Aorta (tissue), 5 donors: Measurements from ENCODE around the gene GDF2. TPM values are rescaled to one million over a fixed set of nuclear protein-coding genes. Genes with fewer than 3 reads are reported as not detected.
A peak's percentile ranks its signal among the peaks of the same experiment; 100 is the strongest.

ENCODE experiments used
- ATAC-seq: fragments of 200-7000 bp; cut with Tn5 transposase; one replicate; pipeline ENCODE4 v1.9.1; 2022; ENCODE audit warnings: moderate library complexity; ENCODE audit not compliant: low FRiP score
- DNase-seq, 2 donors: peaks; one replicate each; pipeline ENCODE4 v3.0.0-alpha.2; 2020
- H3K27ac ChIP-seq, 2 donors: one replicate each; pipeline ENCODE4 v1.5.1; 2013; ENCODE audit warnings: low read length in 2 of 2, mild to moderate bottlenecking in 2 of 2, moderate library complexity in 2 of 2, control low read depth in 1 of 2, inconsistent platforms in 1 of 2, low read depth in 1 of 2
- H3K27me3 ChIP-seq, 2 donors: one replicate each; pipeline ENCODE4 v1.6.1; 2013; ENCODE audit warnings: control low read depth in 1 of 2, low read length in 1 of 2, mild to moderate bottlenecking in 1 of 2, moderate library complexity in 1 of 2; ENCODE audit not compliant: insufficient read depth in 2 of 2, control insufficient read depth in 1 of 2
- H3K36me3 ChIP-seq, 2 donors: one replicate each; pipeline ENCODE4 v1.6.1; 2013; ENCODE audit warnings: control low read depth in 1 of 2, low read length in 1 of 2, mild to moderate bottlenecking in 1 of 2; ENCODE audit not compliant: insufficient read depth in 2 of 2, control insufficient read depth in 1 of 2
- H3K4me1 ChIP-seq, 2 donors: one replicate each; pipeline ENCODE4 v1.6.1; 2013; ENCODE audit warnings: low read length in 2 of 2, control low read depth in 1 of 2, mild to moderate bottlenecking in 1 of 2, moderate library complexity in 1 of 2; ENCODE audit not compliant: insufficient read depth in 2 of 2, control insufficient read depth in 1 of 2
- H3K4me3 ChIP-seq, 2 donors: one replicate each; pipeline ENCODE4 v1.5.1; 2013; ENCODE audit warnings: low read length in 2 of 2, control low read depth in 1 of 2, mild to moderate bottlenecking in 1 of 2
- H3K9me3 ChIP-seq: one replicate; pipeline ENCODE4 v1.6.1; 2013; ENCODE audit warnings: mild to moderate bottlenecking, low read length; ENCODE audit not compliant: control insufficient read depth
- WGBS, 2 donors: extraction: QIAGEN DNeasy Blood & Tissue Kit; methylation state at CpG; one replicate each; pipeline ENCODE4 v1.1.7; 2013; 5-methylcytosine and 5-hydroxymethylcytosine counted together
- intact Hi-C, 2 donors: fragments of 100-400 bp; cut with DNase I; formaldehyde crosslinking; loops; one replicate each; pipeline versions ENCODE4 v1.14.2 to v1.15.0; 2022
- polyA plus RNA-seq, 2 donors: library from polyadenylated mRNA; stranded (reverse); fragments of 200-250 nt; gene quantifications; one replicate each; pipeline ENCODE4 v1.2.3, GENCODE V29; 2013
- total RNA-seq, 2 donors: library from RNA; stranded (reverse); fragmentation: NEBNext Ultra II Directional; extraction: Animal tissue kit (Norgen Biotek cat#: 25700); gene quantifications; one replicate each; pipeline ENCODE4 v1.2.1, GENCODE V29; 2021
- donor health status: healthy with polysubstance abuse.
- donor health status: Bipolar disorder and iron deficiency.
- donor health status: DM: no; HTN: no; CAD: no.
- donor health status: DM: no; HTN: no; CAD: no.
- donor health status: DM: yes; HTN: yes; CAD: no.

Gene GDF2
- total and polyA plus RNA-seq, 4 donors = not detected

GRCh38 chr10:47339186-47339735 lies 17.0 kb downstream of the GDF2 start:
- H3K4me3 ChIP-seq = no peak overlapping the region
- H3K9me3 ChIP-seq = no peaks in the 10 kb centered on the region
- DNase-seq (peak in 1 of 2 donors; percentile 67), ATAC-seq (no peak)
- H3K27ac ChIP-seq = no peak overlapping the region
- intact Hi-C loops = no loop called here
- no peaks in the 10 kb centered on the region for H3K4me1 ChIP-seq
- H3K36me3 ChIP-seq = no peaks in the 10 kb centered on the region
- 90 to 93% methylated on average over 8 of the region's 8 CpGs for WGBS, 2 donors
- no peaks in the 10 kb centered on the region for H3K27me3 ChIP-seq

- intact Hi-C loops = loop anchor here in 1 of 2 donors (2.0 kb wide), 1 partner anchor 315 kb away; no protein-coding TSS in a partner anchor
- peak in 1 of 2 donors; percentile 59 for DNase-seq
- no peaks in the 10 kb centered on the region for H3K36me3 ChIP-seq
- H3K27ac ChIP-seq = no peak overlapping the region
- 86 to 92% methylated on average over 15 of the region's 15 CpGs for WGBS, 2 donors
- H3K4me3 ChIP-seq = no peak overlapping the region
- no peaks in the 10 kb centered on the region for H3K4me1 ChIP-seq
- H3K27me3 ChIP-seq = no peaks in the 10 kb centered on the region
- no peaks in the 10 kb centered on the region for H3K9me3 ChIP-seq
- ATAC-seq = peak; percentile 47
These were observed 17.7 kb downstream of the GDF2 start for GRCh38 chr10:47339759-47340607.

GRCh38 chr10:47340608-47341170 lies 18.4 kb downstream of the GDF2 start:
- Histone ChIP-seq H3K9me3 (no peaks in the 10 kb centered on the region), H3K36me3 (no peaks in the 10 kb centered on the region), H3K27ac (no peak overlapping the region), H3K27me3 (no peaks in the 10 kb centered on the region), H3K4me3 (no peak overlapping the region), H3K4me1 (no peaks in the 10 kb centered on the region)
- 69 to 72% methylated on average over 5 of the region's 5 CpGs for WGBS, 2 donors
- intact Hi-C loops = loop anchor here in 1 of 2 donors (2.0 kb wide), 1 partner anchor 316 kb away; no protein-coding TSS in a partner anchor
- ATAC-seq = peak; percentile 74
- DNase-seq = peak; percentile 67 to 89

DNA sequence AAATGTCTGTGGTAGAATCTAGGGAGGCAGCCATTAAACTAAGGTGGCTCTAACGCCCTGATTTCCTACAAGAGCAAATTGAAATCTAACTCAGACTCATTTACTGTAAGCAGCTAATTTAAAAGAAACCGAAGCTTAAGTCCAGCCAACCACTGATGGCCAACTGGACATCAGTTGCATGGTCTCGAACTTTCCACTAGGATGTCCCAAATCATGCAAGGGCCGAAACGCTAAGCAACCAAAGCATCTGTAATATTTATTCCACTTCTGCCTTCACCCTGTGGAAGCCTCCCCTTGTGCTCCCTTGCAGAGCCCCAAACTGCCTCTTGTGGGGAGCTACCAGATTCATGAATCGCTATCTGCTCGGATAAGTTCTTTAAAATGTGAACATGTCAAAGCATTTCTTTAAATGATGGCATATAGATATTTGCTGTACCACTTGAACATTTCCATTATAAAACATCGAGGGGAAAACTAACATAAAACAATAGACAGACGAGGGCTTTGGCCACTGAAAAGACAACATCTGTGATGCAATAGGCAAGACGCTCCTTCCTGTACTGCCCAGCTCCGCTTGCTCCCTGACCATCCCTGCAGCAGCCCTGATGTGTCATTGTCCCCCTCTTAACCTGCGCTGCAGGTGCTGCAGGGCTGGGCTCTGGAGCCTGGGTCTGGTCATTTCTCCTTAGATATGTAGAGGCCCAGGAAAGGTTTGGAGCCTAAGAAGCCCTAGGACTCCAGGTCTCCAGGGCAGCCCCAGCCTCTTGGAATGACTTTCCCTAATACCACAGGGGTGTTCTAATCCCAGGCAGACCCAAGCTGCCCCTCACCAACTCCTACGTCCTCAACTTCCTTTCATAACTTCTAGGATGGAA lies 23.0 kb downstream of the GDF2 start:
- no peaks in the 10 kb centered on the region for H3K27me3 ChIP-seq
- WGBS, 2 donors = 90 to 91% methylated on average over 13 of the region's 13 CpGs
- H3K9me3 ChIP-seq = no peaks in the 10 kb centered on the region
- no peak overlapping the region for H3K4me3 ChIP-seq
- no peak overlapping the region for H3K27ac ChIP-seq
- intact Hi-C loops = no loop called here
- DNase-seq = peak in 1 of 2 donors; percentile 24
- no peaks in the 10 kb centered on the region for H3K36me3 ChIP-seq
- H3K4me1 ChIP-seq = no peaks in the 10 kb centered on the region
- ATAC-seq = no peak

- peak in 1 of 2 donors; percentile 55 for DNase-seq
- ATAC-seq = no peak
- WGBS, 2 donors = 87% methylated on average over 13 of the region's 13 CpGs
These were observed 24.5 kb downstream of the GDF2 start for GRCh38 chr10:47346581-47347302.

GRCh38 chr10:47347303-47347675 lies 25.0 kb downstream of the GDF2 start:
- intact Hi-C loops = no loop called here
- DNase-seq = peak in 1 of 2 donors; percentile 16
- Histone ChIP-seq H3K4me1 (no peaks in the 10 kb centered on the region), H3K4me3 (no peak overlapping the region), H3K36me3 (no peaks in the 10 kb centered on the region), H3K27ac (no peak overlapping the region), H3K27me3 (no peaks in the 10 kb centered on the region), H3K9me3 (no peaks in the 10 kb centered on the region)
- WGBS, 2 donors = 73 to 74% methylated on average over 4 of the region's 4 CpGs
- ATAC-seq = no peak

More at GRCh38 chr10:47346581-47347302, 24.5 kb downstream of the GDF2 start:
- Histone ChIP-seq H3K27ac (no peak overlapping the region), H3K9me3 (no peaks in the 10 kb centered on the region), H3K36me3 (no peaks in the 10 kb centered on the region), H3K4me1 (no peaks in the 10 kb centered on the region), H3K27me3 (no peaks in the 10 kb centered on the region), H3K4me3 (no peak overlapping the region)
- intact Hi-C loops = no loop called here

DNA sequence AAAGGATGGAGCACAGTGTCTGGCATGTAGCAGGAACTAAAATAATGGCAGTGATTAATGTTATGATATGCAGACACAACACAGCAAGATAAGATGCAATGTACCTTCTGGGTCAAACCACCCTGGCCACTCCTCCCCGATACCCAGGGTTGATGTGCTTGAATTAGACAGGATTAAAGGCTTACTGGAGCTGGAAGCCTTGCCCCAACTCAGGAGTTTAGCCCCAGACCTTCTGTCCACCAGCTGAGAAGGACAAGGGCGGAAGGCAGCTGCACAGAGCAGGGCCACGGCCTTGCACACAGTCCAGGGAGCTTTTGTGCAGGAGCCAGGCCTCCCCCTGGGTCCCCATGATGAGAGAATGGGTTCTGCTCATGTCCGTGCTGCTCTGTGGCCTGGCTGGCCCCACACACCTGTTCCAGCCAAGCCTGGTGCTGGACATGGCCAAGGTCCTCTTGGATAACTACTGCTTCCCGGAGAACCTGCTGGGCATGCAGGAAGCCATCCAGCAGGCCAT lies 25.9 kb downstream of the GDF2 start, which contains the start of gene RBP3:
Gene RBP3, plus strand, starts transcription at position 226 of the 514 bp plus-strand sequence. Its CDS starts 122 bp downstream, at position 348.
- Histone ChIP-seq H3K27me3 (no peaks in the 10 kb centered on the region), H3K36me3 (no peaks in the 10 kb centered on the region), H3K9me3 (no peaks in the 10 kb centered on the region), H3K4me1 (no peaks in the 10 kb centered on the region), H3K27ac (no peak within 1 kb of the TSS), H3K4me3 (no peak within 1 kb of the TSS)
- no peak for ATAC-seq
- intact Hi-C loops = no loop called here
- DNase-seq = peak in 1 of 2 donors; percentile 45
- WGBS, 2 donors = 86 to 89% methylated on average over 5 of the region's 5 CpGs
